GM12878 (cell line): Measurements from ENCODE around the gene SNX10. TPM values are rescaled to one million over a fixed set of nuclear protein-coding genes. Genes with fewer than 3 reads are reported as not detected.

ENCODE experiments used
- ATAC-seq: fragments of 200-7000 bp; cut with Tn5 transposase; 3 replicates; pipeline ENCODE4 v1.9.1; 2020; ENCODE audit warnings: mild to moderate bottlenecking, moderate library complexity
- BruUV-seq: library from RNA; stranded (reverse); fragments of 400-500 nt; replicated peaks from 2 replicates; lab custom pipeline; 2021; lab: Mats Ljungman, UMichigan
- CTCF ChIA-PET: fragments of 300-600 bp; sonication (Branson Sonifier 250); formaldehyde crosslinking; extraction: SDS; loops from one replicate; lab custom pipeline; 2021; ENCODE audit warnings: inconsistent platforms; lab: Yijun Ruan, JAX
- POLR2A ChIA-PET: fragments of 350-600 bp; formaldehyde crosslinking; extraction: SDS; loops from one replicate; lab custom pipeline; 2021; ENCODE audit warnings: inconsistent platforms; lab: Charles Lee
- RAD21 ChIA-PET: fragments of 300-600 bp; sonication (Branson Sonifier 250); formaldehyde crosslinking; loops from one replicate; lab custom pipeline; 2023; ENCODE audit warnings: antibody characterized with exemption; ENCODE audit not compliant: unreplicated experiment; lab: Charles Lee
- SMC1A ChIA-PET: fragments of 300-600 bp; sonication (Branson Sonifier 250); formaldehyde crosslinking; loops from one replicate; lab custom pipeline; 2023; ENCODE audit not compliant: unreplicated experiment, uncharacterized antibody; lab: Charles Lee
- DNase-seq: peaks from one replicate; pipeline ENCODE4 v3.0.0-alpha.2; 2011; ENCODE audit warnings: low read depth, low spot score
- FAIRE-seq: peaks from 3 replicates; lab custom pipeline; 2011; peaks lifted over from hg19 to GRCh38; lab: Jason Lieb, UNC
- H2AFZ ChIP-seq: 2 replicates; pipeline ENCODE4 v1.6.0; 2011; ENCODE audit warnings: low read depth, low read length, control low read depth; ENCODE audit not compliant: control insufficient read depth
- H3K27ac ChIP-seq: 2 replicates; pipeline ENCODE4 v1.5.1; 2011; ENCODE audit warnings: control low read depth; ENCODE audit not compliant: control insufficient read depth, insufficient read depth
- H3K27me3 ChIP-seq, 2 experiments: replicated peaks in 1 of 2; 2 replicates each; pipeline versions ENCODE4 v1.6.0 to v1.6.1; 2011; ENCODE audit warnings: low read length in 1 of 2; ENCODE audit not compliant: control insufficient read depth in 2 of 2, insufficient read depth in 2 of 2
- H3K36me3 ChIP-seq, 2 experiments: 2 replicates each; pipeline ENCODE4 v1.5.1; 2011; ENCODE audit warnings: low read length in 1 of 2; ENCODE audit not compliant: control insufficient read depth in 2 of 2, insufficient read depth in 2 of 2
- H3K4me1 ChIP-seq: 2 replicates; pipeline ENCODE4 v1.6.1; 2011; ENCODE audit warnings: mild to moderate bottlenecking, low read length, moderate library complexity, mixed read lengths; ENCODE audit not compliant: control insufficient read depth, insufficient read depth
- H3K4me2 ChIP-seq: 2 replicates; pipeline ENCODE4 v1.6.0; 2011; ENCODE audit warnings: control low read depth; ENCODE audit not compliant: control insufficient read depth, insufficient read depth
- H3K4me3 ChIP-seq: fragments of 200-600 bp; sonication (generic); 2 replicates; pipeline ENCODE4 v1.5.1; 2016
- H3K79me2 ChIP-seq: 2 replicates; pipeline ENCODE4 v1.6.0; 2011; ENCODE audit warnings: low read length; ENCODE audit not compliant: control insufficient read depth, insufficient read depth
- H3K9ac ChIP-seq: 2 replicates; pipeline ENCODE4 v1.8.0; 2011; ENCODE audit warnings: low read length, control low read depth, mixed read lengths; ENCODE audit not compliant: control insufficient read depth, insufficient read depth
- H3K9me3 ChIP-seq: replicated peaks from 3 replicates; pipeline ENCODE4 v1.5.1; 2011; ENCODE audit warnings: mild to moderate bottlenecking, low read length; ENCODE audit not compliant: control insufficient read depth, insufficient read depth
- H4K20me1 ChIP-seq: 2 replicates; pipeline ENCODE4 v1.6.0; 2011; ENCODE audit not compliant: control insufficient read depth, insufficient read depth
- BRCA1 ChIP-seq: IDR thresholded peaks from 2 replicates; pipeline ENCODE4 v1.6.1; 2011; ENCODE audit warnings: low read depth, low read length, improper control_type of control experiment
- ETV6 ChIP-seq, 2 experiments: fragments of 450-650 bp in 1 of 2; IDR thresholded peaks in 1 of 2; conservative IDR thresholded peaks in 1 of 2; 2 replicates each; pipeline ENCODE4 v1.6.1; 2014; ENCODE audit warnings: antibody characterized with exemption in 1 of 2, borderline replicate concordance in 1 of 2, low read depth in 1 of 2, mild to moderate bottlenecking in 1 of 2, moderate library complexity in 1 of 2
- HCFC1 ChIP-seq: fragments of 150-350 bp; IDR thresholded peaks from 2 replicates; pipeline ENCODE4 v1.6.1; 2014; ENCODE audit warnings: low read length
- MTA2 ChIP-seq: fragments of 450-650 bp; IDR thresholded peaks from 2 replicates; pipeline ENCODE4 v1.6.1; 2016; ENCODE audit warnings: low read depth, mild to moderate bottlenecking, moderate library complexity
- MYC ChIP-seq: IDR thresholded peaks from 2 replicates; pipeline ENCODE4 v1.6.1; 2011; ENCODE audit warnings: mild to moderate bottlenecking, low read length, moderate library complexity, inconsistent platforms; ENCODE audit not compliant: insufficient read depth, insufficient replicate concordance, insufficient read length, severe bottlenecking
- NR2C1 ChIP-seq: fragments of 450-650 bp; IDR thresholded peaks from 2 replicates; pipeline ENCODE4 v1.6.1; 2017; ENCODE audit warnings: antibody characterized with exemption, mild to moderate bottlenecking, moderate library complexity
- SPI1 ChIP-seq: IDR thresholded peaks from 2 replicates; pipeline ENCODE4 v1.6.1; 2011; ENCODE audit warnings: low read depth, mild to moderate bottlenecking, low read length, moderate library complexity, borderline replicate concordance; ENCODE audit not compliant: insufficient read depth
- WGBS: methylation state at CpG from one replicate; pipeline ENCODE4 v1.1.6; 2016; ENCODE audit warnings: low lambda C conversion rate; ENCODE audit not compliant: insufficient replicate concordance, insufficient coverage; ENCODE audit errors: missing lambda C conversion rate; 5-methylcytosine and 5-hydroxymethylcytosine counted together
- in situ Hi-C: fragments of 300-500 bp; cut with MboI; formaldehyde crosslinking; loops from 9 replicates; pipeline ENCODE4 v1.14.3; 2018; ENCODE audit warnings: mixed read lengths
- intact Hi-C: fragments of 100-400 bp; cut with micrococcal nuclease; formaldehyde crosslinking; loops from one replicate; pipeline ENCODE4 v1.14.2; 2022; ENCODE audit not compliant: unreplicated experiment
- polyA plus RNA-seq, 11 experiments: library from polyadenylated mRNA; depleted of rRNA in 4 of 11; unstranded in 6 of 11; stranded (reverse) in 5 of 11; fragments of >200 nt; fragmentation: Nextera tagmentation in 4 of 11; fragmentation: Illumina TruSeq in 1 of 11; extraction: Ambion mirVana in 4 of 11; extraction: Trizol in 1 of 11; gene quantifications; 1 replicate in 1 of 11; 2 replicates in 10 of 11; pipeline versions ENCODE4 v1.2.1 to v1.2.3, GENCODE V29; 2011 to 2016; ENCODE audit warnings: inconsistent platforms in 2 of 11, missing spikeins in 2 of 11, low read depth in 1 of 11
- total RNA-seq, 4 experiments: library from RNA; depleted of rRNA in 3 of 4; stranded (reverse); fragments of >200 nt in 3 of 4; fragmentation: Illumina TruSeq in 1 of 4; extraction: Trizol in 1 of 4; gene quantifications; 2 replicates each; pipeline versions ENCODE4 v1.2.1 to v1.2.3, GENCODE V29; 2013 to 2021
- TF ChIP-seq, protein P1 (sequence below): IDR thresholded peaks from 2 replicates; pipeline ENCODE4 v1.6.1; 2011; ENCODE audit warnings: low read depth, mild to moderate bottlenecking, low read length, moderate library complexity, borderline replicate concordance; ENCODE audit errors: extremely low read depth
- TF ChIP-seq, protein P2 (sequence below): IDR thresholded peaks from 2 replicates; pipeline ENCODE4 v1.6.1; 2012; ENCODE audit warnings: low read length, inconsistent platforms
- TF ChIP-seq, protein P3 (sequence below): IDR thresholded peaks from 2 replicates; pipeline ENCODE4 v1.6.1; 2012; ENCODE audit warnings: low read depth, low read length, improper control_type of control experiment
- TF ChIP-seq, protein P4 (sequence below): fragments of 450-650 bp; IDR thresholded peaks from 2 replicates; pipeline ENCODE4 v1.6.1; 2017; ENCODE audit warnings: mild to moderate bottlenecking
- TF ChIP-seq, protein P5 (sequence below): fragments of 450-650 bp; IDR thresholded peaks from 2 replicates; pipeline ENCODE4 v1.6.1; 2017; ENCODE audit warnings: antibody characterized with exemption, mild to moderate bottlenecking, moderate library complexity

Gene SNX10
- total and polyA plus RNA-seq, 10 of the 15 experiments (the other 5 are each of a cell fraction or from before 2014, with no cell fraction given): 22.0 to 56.2 (median 30.1) TPM

DNA sequence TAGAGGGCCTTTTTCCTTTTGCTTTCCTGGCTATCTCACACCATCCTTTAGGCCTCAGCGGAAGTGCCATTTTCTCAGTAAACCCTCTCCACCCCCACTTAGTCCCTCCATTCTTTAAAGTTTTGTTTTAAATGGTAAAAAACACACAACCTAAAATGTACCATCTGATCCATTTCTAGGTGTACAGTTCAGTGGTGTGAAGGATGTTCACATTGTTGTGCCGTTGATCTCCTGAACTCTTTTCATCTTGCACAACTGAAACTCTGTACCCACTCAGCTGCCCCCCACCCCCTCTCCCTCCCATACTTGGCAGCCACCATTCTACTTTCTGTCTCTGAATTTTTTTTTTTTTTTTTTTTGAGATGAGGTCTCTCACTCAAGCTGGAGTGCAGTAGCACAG lies 52.2 kb downstream of the SNX10 start:
- ChIA-PET SMC1A (interaction anchor here (0.6 to 1.0 kb wide), 3 partner anchors 10 to 255 kb away, joined by 3 to 4 read pairs (median 3); no protein-coding TSS in a partner anchor), POLR2A (interaction anchor here (0.6 to 1.1 kb wide), 4 partner anchors 15 to 253 kb away, joined by 3 to 5 read pairs (median 4); partner anchors contain the start of gene CBX3), CTCF (interaction anchor here (1.2 to 1.5 kb wide), 2 partner anchors 21 to 253 kb away, joined by 3 read pairs; no protein-coding TSS in a partner anchor), RAD21 (interaction anchor here (0.7 to 1.2 kb wide), 2 partner anchors 14 to 47 kb away, joined by 4 read pairs; no protein-coding TSS in a partner anchor)
- Histone ChIP-seq H3K9ac (no peak overlapping the region), H3K36me3 (peaks cover 9 to 11% of the 10 kb centered on the region in 2 experiments; a peak in 3 of 4 replicates), H3K79me2 (peaks cover 2% of the 10 kb centered on the region), H3K9me3 (no peaks in the 10 kb centered on the region; the same call in 2 of the 3 replicates), H4K20me1 (no peaks in the 10 kb centered on the region), H3K27ac (no peak overlapping the region), H2AFZ (no peak overlapping the region), H3K4me1 (peaks cover 14% of the 10 kb centered on the region), H3K27me3 (no peaks in the 10 kb centered on the region), H3K4me2 (no peak overlapping the region), H3K4me3 (no peak overlapping the region)
- TF ChIP-seq NR2C1 (no peak), ETV6 (conservative IDR thresholded peaks at IDR 0.05 in 1 of 2, IDR thresholded peaks at IDR 0.05 in 1 of 2; ENCODE audit: borderline replicate concordance in 1 of 2, low read depth in 1 of 2) (no peak), BRCA1 (no peak), MYC (no peak), HCFC1 (no peak), MTA2 (no peak), SPI1 (no peak)
- TF ChIP-seq, protein P1, sequence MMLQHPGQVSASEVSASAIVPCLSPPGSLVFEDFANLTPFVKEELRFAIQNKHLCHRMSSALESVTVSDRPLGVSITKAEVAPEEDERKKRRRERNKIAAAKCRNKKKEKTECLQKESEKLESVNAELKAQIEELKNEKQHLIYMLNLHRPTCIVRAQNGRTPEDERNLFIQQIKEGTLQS: no peak
- TF ChIP-seq, protein P2, sequence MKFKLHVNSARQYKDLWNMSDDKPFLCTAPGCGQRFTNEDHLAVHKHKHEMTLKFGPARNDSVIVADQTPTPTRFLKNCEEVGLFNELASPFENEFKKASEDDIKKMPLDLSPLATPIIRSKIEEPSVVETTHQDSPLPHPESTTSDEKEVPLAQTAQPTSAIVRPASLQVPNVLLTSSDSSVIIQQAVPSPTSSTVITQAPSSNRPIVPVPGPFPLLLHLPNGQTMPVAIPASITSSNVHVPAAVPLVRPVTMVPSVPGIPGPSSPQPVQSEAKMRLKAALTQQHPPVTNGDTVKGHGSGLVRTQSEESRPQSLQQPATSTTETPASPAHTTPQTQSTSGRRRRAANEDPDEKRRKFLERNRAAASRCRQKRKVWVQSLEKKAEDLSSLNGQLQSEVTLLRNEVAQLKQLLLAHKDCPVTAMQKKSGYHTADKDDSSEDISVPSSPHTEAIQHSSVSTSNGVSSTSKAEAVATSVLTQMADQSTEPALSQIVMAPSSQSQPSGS: no peak
- TF ChIP-seq, protein P3, sequence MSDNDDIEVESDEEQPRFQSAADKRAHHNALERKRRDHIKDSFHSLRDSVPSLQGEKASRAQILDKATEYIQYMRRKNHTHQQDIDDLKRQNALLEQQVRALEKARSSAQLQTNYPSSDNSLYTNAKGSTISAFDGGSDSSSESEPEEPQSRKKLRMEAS: no peak
- TF ChIP-seq, protein P4, sequence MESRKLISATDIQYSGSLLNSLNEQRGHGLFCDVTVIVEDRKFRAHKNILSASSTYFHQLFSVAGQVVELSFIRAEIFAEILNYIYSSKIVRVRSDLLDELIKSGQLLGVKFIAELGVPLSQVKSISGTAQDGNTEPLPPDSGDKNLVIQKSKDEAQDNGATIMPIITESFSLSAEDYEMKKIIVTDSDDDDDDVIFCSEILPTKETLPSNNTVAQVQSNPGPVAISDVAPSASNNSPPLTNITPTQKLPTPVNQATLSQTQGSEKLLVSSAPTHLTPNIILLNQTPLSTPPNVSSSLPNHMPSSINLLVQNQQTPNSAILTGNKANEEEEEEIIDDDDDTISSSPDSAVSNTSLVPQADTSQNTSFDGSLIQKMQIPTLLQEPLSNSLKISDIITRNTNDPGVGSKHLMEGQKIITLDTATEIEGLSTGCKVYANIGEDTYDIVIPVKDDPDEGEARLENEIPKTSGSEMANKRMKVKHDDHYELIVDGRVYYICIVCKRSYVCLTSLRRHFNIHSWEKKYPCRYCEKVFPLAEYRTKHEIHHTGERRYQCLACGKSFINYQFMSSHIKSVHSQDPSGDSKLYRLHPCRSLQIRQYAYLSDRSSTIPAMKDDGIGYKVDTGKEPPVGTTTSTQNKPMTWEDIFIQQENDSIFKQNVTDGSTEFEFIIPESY: no peak
- TF ChIP-seq, protein P5, sequence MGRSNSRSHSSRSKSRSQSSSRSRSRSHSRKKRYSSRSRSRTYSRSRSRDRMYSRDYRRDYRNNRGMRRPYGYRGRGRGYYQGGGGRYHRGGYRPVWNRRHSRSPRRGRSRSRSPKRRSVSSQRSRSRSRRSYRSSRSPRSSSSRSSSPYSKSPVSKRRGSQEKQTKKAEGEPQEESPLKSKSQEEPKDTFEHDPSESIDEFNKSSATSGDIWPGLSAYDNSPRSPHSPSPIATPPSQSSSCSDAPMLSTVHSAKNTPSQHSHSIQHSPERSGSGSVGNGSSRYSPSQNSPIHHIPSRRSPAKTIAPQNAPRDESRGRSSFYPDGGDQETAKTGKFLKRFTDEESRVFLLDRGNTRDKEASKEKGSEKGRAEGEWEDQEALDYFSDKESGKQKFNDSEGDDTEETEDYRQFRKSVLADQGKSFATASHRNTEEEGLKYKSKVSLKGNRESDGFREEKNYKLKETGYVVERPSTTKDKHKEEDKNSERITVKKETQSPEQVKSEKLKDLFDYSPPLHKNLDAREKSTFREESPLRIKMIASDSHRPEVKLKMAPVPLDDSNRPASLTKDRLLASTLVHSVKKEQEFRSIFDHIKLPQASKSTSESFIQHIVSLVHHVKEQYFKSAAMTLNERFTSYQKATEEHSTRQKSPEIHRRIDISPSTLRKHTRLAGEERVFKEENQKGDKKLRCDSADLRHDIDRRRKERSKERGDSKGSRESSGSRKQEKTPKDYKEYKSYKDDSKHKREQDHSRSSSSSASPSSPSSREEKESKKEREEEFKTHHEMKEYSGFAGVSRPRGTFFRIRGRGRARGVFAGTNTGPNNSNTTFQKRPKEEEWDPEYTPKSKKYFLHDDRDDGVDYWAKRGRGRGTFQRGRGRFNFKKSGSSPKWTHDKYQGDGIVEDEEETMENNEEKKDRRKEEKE: no peak
- in situ Hi-C loops: no loop called here
- intact Hi-C loops: no loop called here
- 100% methylated on average over 2 of the region's 2 CpGs for WGBS
- BruUV-seq: no TSS peak
- ATAC-seq: no peak
- no peak for DNase-seq
- no peak for FAIRE-seq
